ENCODE data around the gene KCND3. TPM values are rescaled to one million over a fixed set of nuclear protein-coding genes. Genes with fewer than 3 reads are reported as not detected.

KCND3 gene
- total and polyA plus RNA-seq, 2 of the 4 experiments (the other 2 are of a cell fraction) = under 0.01 to 0.03 TPM

DNA sequence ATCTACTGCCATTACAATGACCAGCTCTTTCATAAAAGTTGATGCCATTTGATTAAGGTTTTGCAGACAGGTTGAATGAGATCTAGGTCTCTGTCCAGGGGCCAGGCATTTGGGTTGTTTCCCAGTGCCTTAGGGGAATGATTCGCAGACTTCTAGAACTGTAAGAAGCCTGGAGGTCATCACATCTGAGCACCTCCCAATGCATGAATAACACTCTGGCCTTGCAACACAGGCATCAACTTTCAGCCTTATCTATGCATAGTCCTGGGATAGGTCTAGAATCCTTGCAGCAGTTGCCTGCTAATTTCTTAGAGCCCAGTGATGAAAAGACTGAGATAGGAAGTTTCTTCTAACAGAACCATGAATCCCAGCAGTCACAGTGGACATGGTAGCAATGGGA, 44.8 kb upstream of the KCND3 start:
- Histone ChIP-seq H4K91ac (ENCODE audit: insufficient read depth, low read depth, low read length) (no peak overlapping the region), H3K4me1 (ENCODE audit: control insufficient read depth, insufficient read depth, low read length) (no peaks in the 10 kb centered on the region), H2BK15ac (ENCODE audit: low read depth, low read length) (no peak overlapping the region), H3K18ac (ENCODE audit: low read depth, low read length) (no peak overlapping the region), H3K27me3 (ENCODE audit: control insufficient read depth, insufficient read depth, low read length) (peaks cover 2% of the 10 kb centered on the region; the same call in 1 of the 2 replicates), H4K8ac (ENCODE audit: low read depth in 2 of 2, low read length in 2 of 2) (no peak overlapping the region), H3K56ac (ENCODE audit: extremely low read depth, insufficient read depth, low read length) (no peak overlapping the region), H3K79me1 (ENCODE audit: low read depth in 1 of 2, low read length in 2 of 2) (no peaks in the 10 kb centered on the region), H4K5ac (ENCODE audit: low read depth, low read length) (no peak overlapping the region), H2BK5ac (ENCODE audit: low read depth, low read length, poor library complexity, severe bottlenecking) (no peak overlapping the region), H3K36me3 (ENCODE audit: control insufficient read depth, insufficient read depth, low read length) (no peaks in the 10 kb centered on the region), H3K9me1 (ENCODE audit: insufficient read depth, low read length) (no peaks in the 10 kb centered on the region; the same call in 1 of the 2 replicates), H3K4me3 (ENCODE audit: insufficient read depth, low read depth, low read length) (no peak overlapping the region), H3K14ac (replicated peaks; ENCODE audit: low read depth, low read length) (no peak overlapping the region), H2AFZ (replicated peaks; ENCODE audit: low read length, poor library complexity) (no peak overlapping the region), H3K4me2 (ENCODE audit: low read depth, low read length) (no peak overlapping the region), H4K20me1 (ENCODE audit: insufficient read depth, low read length) (no peaks in the 10 kb centered on the region; the same call in 1 of the 2 replicates), H3K9me3 (ENCODE audit: control insufficient read depth, insufficient read depth, low read length) (no peaks in the 10 kb centered on the region), H3K27ac (ENCODE audit: insufficient read depth, low read length) (no peak overlapping the region), H3K9ac (ENCODE audit: low read depth, low read length) (no peak overlapping the region), H2BK120ac (ENCODE audit: low read depth, low read length) (no peak overlapping the region), H2AK9ac (replicated peaks; ENCODE audit: low read depth, low read length, poor library complexity) (no peak overlapping the region), H2BK20ac (ENCODE audit: low read depth, low read length) (no peak overlapping the region), H3K4ac (ENCODE audit: low read depth, low read length) (no peak overlapping the region), H3K23ac (ENCODE audit: low read depth, low read length) (no peak overlapping the region), H2AK5ac (ENCODE audit: low read depth, low read length) (no peak overlapping the region)
- DNase-seq (no peak), ATAC-seq (ENCODE audit: low read depth) (no peak)
- WGBS, 2 experiments (ENCODE audit: extremely low coverage in 2 of 2, insufficient read length in 1 of 2) = no CpG with 5 or more reads among the region's 1 CpG
- TF ChIP-seq, protein P1, sequence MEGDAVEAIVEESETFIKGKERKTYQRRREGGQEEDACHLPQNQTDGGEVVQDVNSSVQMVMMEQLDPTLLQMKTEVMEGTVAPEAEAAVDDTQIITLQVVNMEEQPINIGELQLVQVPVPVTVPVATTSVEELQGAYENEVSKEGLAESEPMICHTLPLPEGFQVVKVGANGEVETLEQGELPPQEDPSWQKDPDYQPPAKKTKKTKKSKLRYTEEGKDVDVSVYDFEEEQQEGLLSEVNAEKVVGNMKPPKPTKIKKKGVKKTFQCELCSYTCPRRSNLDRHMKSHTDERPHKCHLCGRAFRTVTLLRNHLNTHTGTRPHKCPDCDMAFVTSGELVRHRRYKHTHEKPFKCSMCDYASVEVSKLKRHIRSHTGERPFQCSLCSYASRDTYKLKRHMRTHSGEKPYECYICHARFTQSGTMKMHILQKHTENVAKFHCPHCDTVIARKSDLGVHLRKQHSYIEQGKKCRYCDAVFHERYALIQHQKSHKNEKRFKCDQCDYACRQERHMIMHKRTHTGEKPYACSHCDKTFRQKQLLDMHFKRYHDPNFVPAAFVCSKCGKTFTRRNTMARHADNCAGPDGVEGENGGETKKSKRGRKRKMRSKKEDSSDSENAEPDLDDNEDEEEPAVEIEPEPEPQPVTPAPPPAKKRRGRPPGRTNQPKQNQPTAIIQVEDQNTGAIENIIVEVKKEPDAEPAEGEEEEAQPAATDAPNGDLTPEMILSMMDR (conservative IDR thresholded peaks at IDR 0.05; ENCODE audit: low read depth, low read length) = no peak
- ChIA-PET CTCF (no interaction called here), POLR2A (ENCODE audit: unreplicated experiment) (no interaction called here)
- intact Hi-C loops (cut with micrococcal nuclease) = no loop called here
- dilution Hi-C loops (cut with HindIII; ENCODE audit: low sequenced_read_pairs, unreplicated experiment) = no loop called here
- in situ Hi-C loops (cut with MboI; ENCODE audit: low sequenced_read_pairs) = no loop called here
- no TSS peak for BruUV-seq (replicated peaks)

Data from IMR-90 (cell line).